ENCODE measurements around the gene CD83. TPM values are rescaled to one million over a fixed set of nuclear protein-coding genes. Genes with fewer than 3 reads are reported as not detected.

The CD83 gene
- total and polyA plus RNA-seq, 2 of the 8 experiments (the other 6 are each of a cell fraction or from before 2014, with no cell fraction given) = 4.6 to 8.5 TPM

- ChIA-PET POLR2A (ENCODE audit: partially characterized antibody) (interaction anchor here (1.0 kb wide), 1 partner anchor 8 kb away, joined by 3 read pairs; no protein-coding TSS in a partner anchor), CTCF (ENCODE audit: partially characterized antibody) (interaction anchor here (0.6 kb wide), 1 partner anchor 9 kb away, joined by 3 read pairs; no protein-coding TSS in a partner anchor)
- Histone ChIP-seq H3K4me1 (replicated peaks in 1 of 4; ENCODE audit: control insufficient read depth in 3 of 4, insufficient read depth in 4 of 4, low read length in 3 of 4) (peaks cover 0 to 4% (median 0%) of the 10 kb centered on the region in 4 experiments; a peak in 1 of 7 replicates), H3K4me3 (ENCODE audit: extremely low read depth in 1 of 4, insufficient read depth in 2 of 4, low read depth in 3 of 4, low read length in 4 of 4) (peak overlapping the region in 3 of 4 experiments; percentile 61 to 96 (median 88); a peak in 6 of 8 replicates), H3K18ac (ENCODE audit: extremely low read depth, low read length) (no peak overlapping the region), H3K14ac (ENCODE audit: insufficient read length) (no peak overlapping the region), H2AFZ (ENCODE audit: low read length) (no peak overlapping the region), H2BK12ac (ENCODE audit: low read depth, low read length) (no peak overlapping the region), H2BK5ac (ENCODE audit: low read depth, low read length) (no peak overlapping the region), H3K79me2 (ENCODE audit: control insufficient read depth in 1 of 2, insufficient read depth in 2 of 2, low read length in 2 of 2) (no peaks in the 10 kb centered on the region), H3K27ac (ENCODE audit: low read depth, low read length) (no peak overlapping the region), H3K9me3 (ENCODE audit: insufficient read depth in 2 of 2, low read depth in 1 of 2, low read length in 1 of 2) (no peaks in the 10 kb centered on the region), H3K36me3 (ENCODE audit: control insufficient read depth in 2 of 4, insufficient read depth in 4 of 4, low read length in 3 of 4) (no peaks in the 10 kb centered on the region), H3K23me2 (ENCODE audit: low read depth, low read length) (peaks cover 7% of the 10 kb centered on the region), H4K5ac (ENCODE audit: insufficient read length, low read depth, low read length) (no peak overlapping the region), H3K56ac (replicated peaks; ENCODE audit: insufficient read length, low read depth, low read length) (no peak overlapping the region), H4K20me1 (replicated peaks in 1 of 2; ENCODE audit: control insufficient read depth in 1 of 2, insufficient read depth in 2 of 2, low read length in 2 of 2) (peaks cover 0 to 3% of the 10 kb centered on the region in 2 experiments), H3K4ac (replicated peaks; ENCODE audit: insufficient read length, low read depth, low read length) (no peak overlapping the region), H4K8ac (ENCODE audit: extremely low read depth, insufficient read depth, low read length) (no peak overlapping the region), H3K27me3 (replicated peaks in 1 of 4; ENCODE audit: control insufficient read depth in 3 of 4, extremely low read depth in 1 of 4, insufficient read depth in 3 of 4, low read length in 3 of 4) (peaks cover 0 to 10% (median 7%) of the 10 kb centered on the region in 4 experiments; a peak in 2 of 7 replicates), H2BK15ac (ENCODE audit: low read length) (no peak overlapping the region), H2BK120ac (replicated peaks; ENCODE audit: low read depth, low read length) (no peak overlapping the region), H3K79me1 (ENCODE audit: low read depth, low read length) (no peaks in the 10 kb centered on the region), H2BK20ac (ENCODE audit: low read length) (no peak overlapping the region), H3K9ac (replicated peaks in 1 of 4; ENCODE audit: extremely low read depth in 1 of 4, low read depth in 3 of 4, low read length in 3 of 4) (no peak overlapping the region), H2AK5ac (ENCODE audit: low read depth, low read length) (no peak overlapping the region), H3K4me2 (ENCODE audit: insufficient read depth in 1 of 2, low read depth in 2 of 2, low read length in 2 of 2) (peak overlapping the region; percentile 86 to 100), H3K23ac (ENCODE audit: insufficient read length) (no peak overlapping the region), H4K91ac (replicated peaks; ENCODE audit: insufficient read length, low read length) (no peak overlapping the region)
- TF ChIP-seq RXRA (IDR thresholded peaks at IDR 0.05; ENCODE audit: insufficient read depth, low read depth, low read length) = no peak
- TF ChIP-seq SIRT6 (IDR thresholded peaks at IDR 0.05; ENCODE audit: low read length) = no peak
- TF ChIP-seq ATF2 (IDR thresholded peaks at IDR 0.05; ENCODE audit: low read length) = no peak
- TF ChIP-seq ASH2L (IDR thresholded peaks at IDR 0.05; ENCODE audit: low read length) = no peak
- no peak for TF ChIP-seq KDM4A (IDR thresholded peaks at IDR 0.05; ENCODE audit: low read depth, low read length, severe bottlenecking)
- TF ChIP-seq ATF3 (IDR thresholded peaks at IDR 0.05; ENCODE audit: insufficient read depth, low read depth, low read length) = no peak
- TF ChIP-seq, protein P1, sequence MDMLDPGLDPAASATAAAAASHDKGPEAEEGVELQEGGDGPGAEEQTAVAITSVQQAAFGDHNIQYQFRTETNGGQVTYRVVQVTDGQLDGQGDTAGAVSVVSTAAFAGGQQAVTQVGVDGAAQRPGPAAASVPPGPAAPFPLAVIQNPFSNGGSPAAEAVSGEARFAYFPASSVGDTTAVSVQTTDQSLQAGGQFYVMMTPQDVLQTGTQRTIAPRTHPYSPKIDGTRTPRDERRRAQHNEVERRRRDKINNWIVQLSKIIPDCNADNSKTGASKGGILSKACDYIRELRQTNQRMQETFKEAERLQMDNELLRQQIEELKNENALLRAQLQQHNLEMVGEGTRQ (IDR thresholded peaks at IDR 0.05; ENCODE audit: low read length) = no peak
- no peak for TF ChIP-seq POU5F1 (IDR thresholded peaks at IDR 0.05; ENCODE audit: low read depth, low read length)
- TF ChIP-seq RBBP5 (IDR thresholded peaks at IDR 0.05; ENCODE audit: borderline replicate concordance, low read depth, low read length) = no peak
- no peak for TF ChIP-seq HDAC2 (IDR thresholded peaks at IDR 0.05; ENCODE audit: borderline replicate concordance in 1 of 2, low read depth in 2 of 2, low read length in 2 of 2)
- WGBS, 2 experiments (ENCODE audit: extremely low coverage in 1 of 2, insufficient coverage in 1 of 2, insufficient read length in 1 of 2, insufficient replicate concordance in 2 of 2, low coverage in 1 of 2, low lambda C conversion rate in 2 of 2, missing lambda C conversion rate in 1 of 2) = 93% methylated on average over 2 of the region's 2 CpGs; no CpG with 5 or more reads in 1 of the 2 experiments
- FAIRE-seq (no peak), DNase-seq (ENCODE audit: low read depth in 1 of 2, low spot score in 2 of 2) (no peak)
These were observed 874 bp downstream of the CD83 start for GRCh38 chr6:14118446-14118845.
